GM18502 (cell line): ENCODE results near the gene RNF187.

Experiments
- ATAC-seq: cut with Tn5 transposase; IDR thresholded peaks from one replicate; pipeline ENCODE4 v1.9.1; 2021; ENCODE audit warnings: mild to moderate bottlenecking; ENCODE audit not compliant: unreplicated experiment, poor library complexity

RNF187 gene

GRCh38 chr1:228542376-228542775 lies 55.2 kb downstream of the RNF187 start:
- no peak for ATAC-seq

GRCh38 chr1:228542981-228543380 lies 55.8 kb downstream of the RNF187 start:
- ATAC-seq = no peak

GRCh38 chr1:228543396-228543795 lies 56.2 kb downstream of the RNF187 start:
- no peak for ATAC-seq

DNA sequence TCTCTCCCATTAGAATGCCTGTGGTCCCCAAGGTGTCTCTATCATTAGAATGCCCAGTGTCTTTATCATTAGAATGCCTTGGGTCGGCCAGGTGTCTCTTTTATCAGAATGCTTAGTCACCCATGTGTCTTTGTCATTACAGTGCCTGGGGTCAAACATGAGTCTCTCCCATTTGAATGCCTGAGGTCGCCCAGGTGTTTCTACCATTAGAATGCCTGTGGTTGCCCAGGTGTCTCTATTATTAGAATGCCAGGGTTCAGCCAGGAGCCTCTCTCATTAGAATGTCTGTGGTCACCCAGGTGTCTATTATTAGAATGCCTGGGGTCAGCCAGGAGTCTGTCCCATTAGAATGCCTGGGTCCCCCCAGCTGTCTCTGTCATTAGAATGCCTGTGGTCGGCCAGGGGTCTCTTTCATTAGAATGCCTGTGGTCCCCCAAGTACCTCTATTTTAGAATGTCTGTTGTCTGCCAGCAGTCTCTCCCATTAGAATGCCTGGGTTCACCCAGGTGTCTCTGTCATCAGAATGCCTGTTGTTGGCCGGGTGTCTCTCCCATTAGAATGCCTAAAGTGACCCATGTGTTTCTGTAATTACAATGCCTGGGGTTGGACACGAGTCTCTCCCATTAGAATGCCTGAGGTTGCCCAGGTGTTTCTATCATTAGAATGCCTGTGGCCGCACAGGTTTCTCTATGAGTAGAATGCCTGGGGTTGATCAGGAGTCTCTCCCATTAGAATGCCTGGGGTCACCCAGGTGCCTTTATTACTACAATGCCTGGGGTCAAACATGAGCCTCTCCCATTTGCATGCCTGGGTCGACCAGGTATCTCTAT lies 57.1 kb downstream of the RNF187 start:
- no peak for ATAC-seq

DNA sequence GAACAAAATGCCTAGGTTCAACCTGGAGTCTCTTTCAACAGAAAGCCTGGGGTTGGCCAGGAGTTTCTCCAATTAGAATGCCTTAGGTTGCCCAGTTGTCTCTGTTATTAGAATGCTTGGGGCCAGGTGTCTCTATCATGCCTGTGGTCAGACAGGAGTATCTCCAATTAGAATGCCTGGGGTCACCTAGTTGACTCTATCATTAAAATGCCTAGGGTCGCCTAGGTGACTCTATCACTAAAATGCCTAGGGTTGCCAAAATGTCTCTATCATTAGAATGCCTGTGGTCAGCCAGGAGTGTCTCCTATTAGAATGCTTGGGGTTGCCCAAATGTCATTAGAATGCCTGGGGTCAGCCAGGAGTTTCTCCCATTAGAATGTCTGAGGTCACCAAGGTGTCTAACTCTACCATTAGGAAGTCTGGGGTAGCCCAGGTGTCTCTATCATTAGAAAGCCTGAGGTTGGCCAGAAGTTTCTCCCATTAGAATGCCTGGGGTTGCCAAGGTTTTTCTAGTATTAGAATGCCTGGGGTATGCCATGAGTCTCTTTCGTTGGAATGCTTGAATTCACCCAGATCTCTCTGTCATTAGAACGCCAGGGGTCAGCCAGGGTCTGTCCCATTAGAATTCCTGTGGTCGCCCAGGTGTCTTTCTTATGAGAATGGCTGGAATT lies 57.9 kb downstream of the RNF187 start:
- no peak for ATAC-seq
